Peyer's patch (tissue), 4 donors: ENCODE data around the gene DRD5.

Source experiments
- CTCF ChIP-seq, 6 experiments: fragments of 450-650 bp in 4 of 6; fragments of 200-600 bp in 2 of 6; sonication (generic) in 1 of 6; IDR thresholded peaks; one replicate each; pipeline ENCODE4 v1.5.1; 2017 to 2019; ENCODE audit warnings: antibody characterized with exemption in 6 of 6, mild to moderate bottlenecking in 3 of 6, moderate library complexity in 1 of 6
- POLR2A ChIP-seq, 2 donors: fragments of 450-650 bp; IDR thresholded peaks; one replicate each; pipeline ENCODE4 v1.5.1; 2017; ENCODE audit warnings: antibody characterized with exemption in 2 of 2, mild to moderate bottlenecking in 2 of 2, moderate library complexity in 2 of 2

GRCh38 chr4:9758641-9759317, 22.7 kb upstream of the DRD5 start:
- TF ChIP-seq CTCF (IDR thresholded peaks at IDR 0.05) (no peak), POLR2A (IDR thresholded peaks at IDR 0.05) (no peak)
